Fibroblast of skin of left biceps (primary cell): ENCODE measurements around the gene KMT5C.

Experiments
- DNase-seq, 2 experiments: peaks; one replicate each; pipeline ENCODE4 v3.0.0-alpha.2; 2013; ENCODE audit warnings: low read depth in 2 of 2

Gene KMT5C

DNA sequence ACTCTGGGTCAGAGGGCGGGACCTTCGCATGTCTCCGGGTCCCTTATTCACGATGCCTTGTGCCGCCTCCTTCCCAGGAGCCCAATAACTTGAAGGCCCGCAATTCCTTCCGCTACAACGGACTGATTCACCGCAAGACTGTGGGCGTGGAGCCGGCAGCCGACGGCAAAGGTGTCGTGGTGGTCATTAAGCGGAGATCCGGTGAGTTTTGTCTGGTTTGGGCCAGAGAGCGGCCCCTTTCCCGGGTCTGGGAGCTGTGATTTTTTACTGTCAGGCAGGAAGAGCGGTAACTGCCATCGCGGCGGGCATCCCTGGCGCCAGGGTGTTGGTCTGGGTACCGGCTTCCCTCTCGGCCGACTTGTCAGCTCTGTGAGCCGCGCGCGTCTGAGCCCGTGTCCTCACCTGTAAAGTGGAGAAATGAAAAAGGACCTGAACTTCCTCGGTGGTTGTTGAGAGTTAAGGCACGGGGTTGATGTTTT, 46.9 kb downstream of the KMT5C start:
- no peak for DNase-seq

DNA sequence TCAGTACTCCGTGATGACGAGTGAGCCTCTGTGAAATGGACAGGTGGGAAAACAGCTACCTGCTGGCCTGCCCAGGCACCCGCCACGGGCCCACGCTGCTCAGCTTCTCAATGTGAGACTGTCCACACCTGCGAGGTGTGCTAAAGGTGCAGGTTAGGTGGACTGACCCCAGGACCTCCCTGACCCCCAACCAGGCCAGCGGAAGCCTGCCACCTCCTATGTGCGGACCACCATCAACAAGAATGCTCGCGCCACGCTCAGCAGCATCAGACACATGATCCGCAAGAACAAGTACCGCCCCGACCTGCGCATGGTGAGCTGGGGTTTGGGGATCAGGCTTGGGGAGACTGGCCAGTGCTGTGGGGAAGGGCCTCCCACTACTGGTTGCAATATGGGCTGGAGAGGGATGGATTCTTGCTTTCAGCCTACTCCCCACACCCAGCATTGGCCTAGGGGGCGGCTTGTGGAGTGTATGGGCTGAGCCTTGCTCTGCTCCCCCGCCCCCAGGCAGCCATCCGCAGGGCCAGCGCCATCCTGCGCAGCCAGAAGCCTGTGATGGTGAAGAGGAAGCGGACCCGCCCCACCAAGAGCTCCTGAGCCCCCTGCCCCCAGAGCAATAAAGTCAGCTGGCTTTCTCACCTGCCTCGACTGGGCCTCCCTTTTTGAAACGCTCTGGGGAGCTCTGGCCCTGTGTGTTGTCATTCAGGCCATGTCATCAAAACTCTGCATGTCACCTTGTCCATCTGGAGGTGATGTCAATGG, 48.2 kb downstream of the KMT5C start:
- DNase-seq: no peak

- no peak for DNase-seq
Measured at GRCh38 chr19:55389386-55390317, 50.0 kb downstream of the KMT5C start.

DNA sequence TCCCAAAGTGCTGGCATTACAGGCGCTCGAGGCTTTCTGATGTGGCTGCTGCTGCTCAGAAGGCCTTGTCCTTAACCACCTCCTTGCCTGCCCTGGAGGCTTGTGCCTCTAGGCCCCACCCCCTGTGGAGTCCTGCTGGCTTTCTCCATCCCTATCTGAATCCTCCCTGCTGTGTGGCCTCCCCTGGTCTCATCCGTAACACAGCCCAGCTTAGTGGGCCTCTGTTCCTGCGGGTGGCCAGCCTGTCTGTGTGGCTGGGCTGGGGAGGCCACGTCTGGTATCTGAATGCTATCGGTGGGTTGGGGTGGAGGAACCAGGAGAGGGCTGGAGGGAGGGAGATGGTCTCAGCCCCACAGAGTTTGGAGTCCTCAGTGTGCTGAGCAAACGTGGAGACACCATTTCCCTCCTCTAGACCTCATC, 50.8 kb downstream of the KMT5C start:
- DNase-seq: no peak

- DNase-seq: no peak
Measured at GRCh38 chr19:55391191-55391670, 51.6 kb downstream of the KMT5C start.

GRCh38 chr19:55391702-55392615, 52.3 kb downstream of the KMT5C start:
- no peak for DNase-seq

DNA sequence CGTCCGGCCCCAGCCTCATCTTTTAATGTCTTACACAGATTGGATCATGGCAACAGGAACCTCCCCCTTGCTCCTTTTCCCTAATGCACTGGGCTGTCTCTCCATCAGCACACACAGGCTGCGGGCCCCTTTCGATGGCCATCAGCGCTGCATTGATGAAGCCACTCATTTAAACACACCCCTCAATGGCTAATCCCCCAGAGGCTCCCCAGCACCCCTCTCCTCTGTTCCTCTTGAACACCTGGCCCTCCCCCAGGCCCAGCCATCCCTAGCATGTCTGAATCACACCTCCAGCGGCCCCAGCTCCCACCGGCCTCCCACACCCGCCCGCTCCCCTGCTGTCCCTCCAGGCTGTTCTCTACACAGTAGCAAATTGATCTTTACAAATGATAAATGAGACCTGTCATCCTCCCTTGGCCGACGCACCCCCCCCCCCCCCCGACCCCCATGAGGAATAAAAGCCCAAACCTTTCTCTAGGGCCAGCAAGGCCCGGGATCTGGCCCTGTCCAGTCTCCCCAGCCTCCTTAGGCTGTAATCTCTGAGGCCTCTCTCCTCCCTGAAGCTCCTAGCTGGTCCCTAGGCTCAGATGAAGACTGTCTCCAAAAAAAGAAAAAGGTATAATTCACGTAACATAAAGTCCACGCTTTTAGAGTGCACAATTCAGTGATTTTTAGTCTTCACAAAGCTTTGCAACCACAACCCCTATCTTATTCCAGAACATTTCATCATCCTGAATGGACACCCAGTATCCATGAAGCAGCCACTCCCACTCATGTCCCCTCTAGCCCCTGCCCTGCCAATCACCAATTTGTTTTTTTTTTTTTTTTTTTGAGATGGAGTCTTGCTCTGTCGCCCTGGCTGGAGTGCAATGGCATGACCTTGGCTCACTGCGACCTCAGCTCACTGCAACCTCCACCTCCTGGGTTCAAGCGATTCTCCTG, 53.4 kb downstream of the KMT5C start:
- DNase-seq: no peak
